GM19035 (cell line): ENCODE measurements around the gene SHISA6.

ENCODE experiments used
- ATAC-seq: cut with Tn5 transposase; IDR thresholded peaks from one replicate; pipeline ENCODE4 v1.9.1; 2021; ENCODE audit not compliant: unreplicated experiment

The SHISA6 gene

DNA sequence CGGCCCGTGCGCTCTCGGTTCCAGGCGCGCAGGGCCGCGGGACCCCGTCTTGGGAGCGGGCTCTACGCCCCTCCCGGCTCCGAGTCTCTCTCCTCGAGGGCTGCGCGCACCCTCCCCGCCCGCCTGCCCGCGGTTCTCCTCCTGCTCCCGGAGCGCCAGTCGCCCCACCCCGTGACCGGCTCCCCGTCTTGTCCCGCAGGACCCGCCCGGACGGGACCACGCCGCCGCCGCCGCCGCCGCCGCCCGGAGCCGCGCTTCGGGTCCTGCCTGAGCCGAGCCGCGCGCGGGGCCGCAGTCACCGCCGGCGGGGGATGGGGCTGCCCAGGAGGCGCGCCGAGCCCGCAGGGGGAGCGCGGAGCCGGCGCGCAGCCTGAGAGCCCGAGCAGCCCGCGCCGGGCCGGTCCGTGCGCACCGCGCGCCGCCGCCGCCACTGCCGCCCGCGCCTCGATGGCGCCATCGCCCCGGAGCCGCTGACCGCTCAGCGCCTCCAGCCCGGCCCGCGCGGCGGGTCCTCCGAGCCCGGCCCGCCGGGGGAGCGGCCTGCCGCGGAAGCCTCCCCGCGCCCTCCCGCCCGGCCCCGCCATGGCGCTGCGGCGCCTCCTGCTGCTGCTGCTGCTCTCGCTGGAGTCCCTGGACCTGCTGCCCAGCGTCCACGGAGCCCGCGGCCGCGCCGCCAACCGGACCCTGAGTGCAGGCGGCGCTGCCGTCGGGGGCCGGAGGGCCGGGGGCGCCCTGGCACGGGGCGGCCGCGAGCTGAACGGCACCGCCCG lies at the start of gene SHISA6:
Gene SHISA6, plus strand, starts transcription at position 373 of the 770 bp plus-strand sequence.
- ATAC-seq: no peak

DNA sequence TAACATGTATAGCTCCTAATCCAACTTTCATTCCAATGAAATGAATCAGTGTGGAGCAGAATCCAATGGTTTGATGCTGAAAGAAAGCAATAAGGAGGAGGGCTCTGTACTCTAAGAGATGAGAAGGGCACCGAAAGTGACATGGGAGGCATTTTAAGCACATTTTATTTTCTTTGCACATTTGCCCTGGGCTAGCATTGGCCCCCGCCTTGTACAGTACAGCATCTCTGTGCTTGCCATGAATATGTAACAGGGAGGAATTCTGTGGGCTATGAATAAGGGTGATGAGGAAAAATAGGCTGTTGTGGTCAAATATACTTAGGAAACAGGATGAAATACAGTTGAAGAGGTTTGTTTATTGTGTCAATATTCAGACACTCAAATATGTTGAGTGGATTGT lies 45.2 kb upstream of the SHISA6 start:
- no peak for ATAC-seq

DNA sequence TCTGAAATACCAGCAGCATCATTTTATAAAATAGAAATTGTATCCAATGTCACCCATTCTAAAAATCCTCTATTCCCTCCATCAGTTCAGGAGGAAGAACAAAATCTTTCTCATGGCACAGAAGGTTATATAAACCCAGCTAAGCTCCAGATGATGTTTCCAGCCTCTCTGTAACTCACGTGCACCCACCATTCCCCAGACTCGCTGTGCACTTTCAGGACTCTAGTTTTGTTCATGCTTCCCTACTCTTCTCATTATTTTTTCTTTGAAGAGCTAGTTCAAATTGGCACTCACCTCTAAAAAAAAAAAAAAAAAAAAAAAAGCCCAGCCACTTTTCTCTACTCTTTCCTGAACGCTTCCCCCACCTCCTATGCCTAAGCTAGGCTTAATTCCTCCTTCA lies 36.0 kb upstream of the SHISA6 start:
- ATAC-seq: no peak

DNA sequence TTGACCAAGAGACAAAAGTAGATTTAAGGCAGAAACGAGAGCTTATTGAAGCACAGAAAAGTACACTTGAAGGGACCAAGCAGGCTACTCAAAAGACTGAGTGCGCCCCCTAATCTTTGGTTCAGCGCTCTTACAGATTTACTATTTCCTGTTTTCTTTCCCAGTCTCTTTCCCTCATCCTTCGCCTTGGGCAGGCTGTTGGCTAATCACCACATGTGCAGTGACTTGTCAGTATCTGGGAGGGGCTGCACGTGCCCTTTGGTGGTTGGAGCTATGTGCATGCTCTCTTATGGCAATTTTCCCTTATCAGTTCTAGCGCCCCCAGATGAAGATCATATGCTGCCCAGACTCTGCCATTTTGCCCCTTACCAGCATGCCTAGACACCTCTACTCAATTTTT lies 35.4 kb upstream of the SHISA6 start:
- no peak for ATAC-seq

DNA sequence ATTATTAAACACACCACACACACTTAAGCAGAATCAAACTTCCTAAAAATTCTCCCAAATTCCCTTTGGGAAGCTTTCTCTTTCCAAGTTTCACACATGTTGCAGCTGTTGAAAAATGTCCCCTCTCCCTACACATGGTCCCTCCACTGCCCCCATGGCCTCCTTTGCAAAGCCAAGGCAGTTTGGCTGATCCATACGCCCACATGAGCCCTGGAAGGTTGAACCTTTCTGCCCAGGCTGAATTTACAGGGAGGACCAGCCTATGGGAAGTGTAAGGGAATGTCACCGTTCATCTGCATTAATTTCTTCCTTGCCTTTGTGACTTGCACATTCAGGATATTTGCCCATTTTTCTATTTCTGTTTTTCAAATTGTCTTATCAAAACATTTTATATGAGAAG lies 31.1 kb upstream of the SHISA6 start:
- no peak for ATAC-seq

DNA sequence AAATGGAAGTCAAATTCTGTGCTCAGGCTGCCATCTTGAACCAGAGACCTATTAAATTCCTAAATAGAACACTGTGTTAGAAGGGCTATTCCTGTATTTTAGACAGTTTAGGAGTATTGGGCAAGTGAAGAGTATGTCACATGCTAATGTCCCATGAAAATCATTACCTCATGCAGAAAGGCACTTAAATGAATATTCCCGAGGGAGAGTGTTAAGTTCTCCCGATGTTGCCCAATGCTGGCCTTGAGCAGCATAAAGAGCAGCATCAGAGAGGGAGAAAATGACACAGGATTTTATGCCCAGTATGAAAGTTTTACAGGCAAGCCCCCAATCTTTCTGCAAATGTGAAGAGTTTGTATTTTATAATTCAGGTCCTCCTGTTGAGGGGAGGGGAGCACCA lies 28.2 kb upstream of the SHISA6 start:
- ATAC-seq: no peak

DNA sequence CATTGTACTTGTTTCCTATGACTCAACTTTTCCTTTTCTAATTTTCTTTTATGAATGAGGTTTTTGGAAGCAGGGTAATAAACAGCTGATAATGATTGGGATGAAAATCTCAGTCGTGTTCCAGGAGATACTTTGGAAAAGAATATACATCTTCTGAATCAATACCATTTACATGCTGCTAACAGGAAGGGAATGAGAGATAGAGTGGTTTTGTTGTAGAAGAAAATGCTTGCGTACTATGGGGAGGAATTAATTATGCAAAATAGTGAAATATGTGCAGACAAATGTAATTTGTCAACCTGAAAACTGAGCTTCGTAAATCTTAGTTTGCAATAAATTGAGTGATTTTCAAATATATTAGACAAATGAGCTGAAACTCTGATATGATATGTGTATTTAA lies 24.0 kb upstream of the SHISA6 start:
- no peak for ATAC-seq

DNA sequence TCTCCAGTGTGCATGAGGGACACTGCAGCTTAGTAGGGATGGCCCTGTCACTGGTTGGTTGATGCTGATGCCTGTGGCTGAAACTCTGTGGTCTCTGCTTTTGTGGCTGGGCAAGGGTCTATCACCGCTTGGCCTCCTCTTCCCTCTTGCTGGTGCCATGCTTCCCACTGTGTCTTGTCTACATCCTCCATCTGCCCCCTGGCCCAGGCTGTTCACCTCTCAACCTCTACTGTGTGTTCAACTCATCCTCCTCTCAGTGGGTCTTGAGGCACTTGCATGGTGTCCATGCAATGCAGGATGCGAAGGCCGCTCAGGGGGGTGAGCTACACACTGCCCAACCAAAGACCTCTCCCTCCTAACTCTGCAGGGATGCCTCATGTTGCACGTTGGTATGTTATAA lies 19.8 kb upstream of the SHISA6 start:
- no peak for ATAC-seq

DNA sequence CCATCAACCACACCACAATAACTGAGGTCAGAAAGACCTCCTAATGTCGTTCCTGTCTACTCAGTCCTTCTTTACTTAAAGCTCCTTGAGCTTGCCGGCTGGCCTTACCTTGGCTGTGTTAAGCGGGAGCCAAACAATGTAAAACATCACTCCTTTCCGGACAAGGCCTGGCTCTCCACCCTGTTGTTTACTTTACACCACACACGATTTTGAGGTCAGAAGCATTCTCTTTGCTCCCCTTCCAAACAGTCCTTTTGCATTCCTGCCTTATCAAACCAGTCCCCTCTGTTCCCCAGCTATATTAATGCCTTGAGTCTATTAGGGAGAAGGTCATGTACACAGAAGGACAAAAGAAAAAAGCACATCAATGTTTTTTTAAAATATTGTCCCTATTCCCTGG lies 19.3 kb upstream of the SHISA6 start:
- no peak for ATAC-seq

DNA sequence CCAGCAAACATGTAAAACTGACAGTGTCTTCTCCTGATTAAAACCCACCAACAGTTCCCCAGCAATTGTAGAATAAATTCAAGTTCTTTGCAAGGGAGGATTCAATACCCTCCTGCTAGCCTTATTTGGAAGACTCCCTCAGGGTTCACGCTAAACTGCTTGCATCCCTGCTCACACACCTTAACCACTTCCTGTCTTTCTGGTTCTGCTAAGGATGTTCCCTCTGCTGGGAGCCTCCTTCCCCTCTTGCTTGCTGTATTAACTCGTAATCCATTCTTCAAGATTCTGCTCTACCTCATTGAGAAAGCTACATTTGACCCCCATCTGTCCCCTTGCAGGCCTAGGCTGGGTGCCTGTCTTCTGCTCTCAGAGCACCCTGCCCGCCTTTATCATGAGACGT lies 2.3 kb upstream of the SHISA6 start:
- ATAC-seq: no peak

DNA sequence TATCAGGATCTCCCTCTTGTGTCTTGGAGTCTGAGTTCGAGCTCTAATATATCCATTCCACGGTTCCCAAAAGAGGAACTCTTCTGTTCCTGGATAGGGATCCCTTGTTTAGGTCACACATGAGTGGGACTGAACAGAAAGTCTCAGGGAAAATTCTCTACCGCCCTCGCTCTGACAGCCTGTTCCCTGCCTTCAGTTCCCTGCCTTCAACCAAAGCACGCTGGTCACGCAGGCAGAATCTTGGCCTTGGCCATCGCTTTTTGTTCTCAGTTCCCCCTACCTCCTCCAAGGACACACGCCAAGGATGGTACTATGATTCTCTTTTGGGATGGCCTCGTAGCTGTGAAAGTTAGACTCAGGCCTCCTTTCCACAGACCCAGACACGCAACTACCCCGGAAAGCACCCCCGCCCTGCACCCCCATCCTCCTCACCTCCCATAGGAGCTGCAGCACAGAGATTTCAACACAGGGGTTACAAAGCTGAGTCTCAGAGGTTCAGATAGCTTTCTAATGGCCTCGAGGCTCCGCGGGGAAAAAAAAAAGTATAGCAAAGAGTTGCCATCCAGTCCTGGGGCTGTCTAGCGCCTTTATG lies 1.5 kb upstream of the SHISA6 start:
- ATAC-seq: no peak

DNA sequence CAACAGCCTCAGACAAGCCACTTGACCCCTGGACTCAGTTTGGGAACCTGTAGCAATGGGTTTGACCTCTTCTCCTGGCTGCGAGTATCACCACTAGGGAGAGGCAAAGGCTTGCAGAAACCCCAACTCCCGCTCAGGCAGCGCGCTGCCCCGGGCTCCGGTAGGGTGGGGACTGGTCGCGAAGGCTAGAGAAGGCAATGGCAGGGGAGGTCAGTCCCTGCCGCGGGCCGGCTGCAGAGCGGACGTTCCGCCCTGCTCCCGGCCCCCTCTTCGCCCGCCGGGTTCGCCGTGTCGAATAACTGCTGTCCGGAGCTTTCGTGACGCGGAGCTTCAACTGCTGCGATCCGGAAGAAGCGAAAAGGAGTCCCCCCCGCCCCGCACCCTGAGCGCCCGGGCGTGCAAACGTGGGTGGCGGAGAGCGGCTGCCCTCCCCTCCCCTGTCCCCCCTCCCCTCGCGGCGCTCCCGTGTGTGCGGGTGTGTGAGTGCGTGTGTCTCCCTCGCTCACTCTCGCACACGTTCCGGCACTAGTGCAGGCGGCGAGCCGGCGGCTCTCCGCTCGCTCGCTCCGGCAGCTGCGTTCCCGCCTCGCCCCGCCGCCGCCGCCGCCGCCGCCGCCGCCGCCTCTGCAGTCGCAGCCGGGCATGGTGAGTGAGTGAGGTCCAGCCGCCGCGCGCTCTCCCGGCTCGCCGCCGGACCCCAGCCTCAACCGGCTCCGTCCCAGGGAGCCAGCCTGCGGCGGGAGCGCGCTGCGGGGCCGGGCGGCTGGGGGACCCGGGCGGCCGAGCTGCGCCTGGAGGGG lies 772 bp upstream of the SHISA6 start:
- no peak for ATAC-seq

DNA sequence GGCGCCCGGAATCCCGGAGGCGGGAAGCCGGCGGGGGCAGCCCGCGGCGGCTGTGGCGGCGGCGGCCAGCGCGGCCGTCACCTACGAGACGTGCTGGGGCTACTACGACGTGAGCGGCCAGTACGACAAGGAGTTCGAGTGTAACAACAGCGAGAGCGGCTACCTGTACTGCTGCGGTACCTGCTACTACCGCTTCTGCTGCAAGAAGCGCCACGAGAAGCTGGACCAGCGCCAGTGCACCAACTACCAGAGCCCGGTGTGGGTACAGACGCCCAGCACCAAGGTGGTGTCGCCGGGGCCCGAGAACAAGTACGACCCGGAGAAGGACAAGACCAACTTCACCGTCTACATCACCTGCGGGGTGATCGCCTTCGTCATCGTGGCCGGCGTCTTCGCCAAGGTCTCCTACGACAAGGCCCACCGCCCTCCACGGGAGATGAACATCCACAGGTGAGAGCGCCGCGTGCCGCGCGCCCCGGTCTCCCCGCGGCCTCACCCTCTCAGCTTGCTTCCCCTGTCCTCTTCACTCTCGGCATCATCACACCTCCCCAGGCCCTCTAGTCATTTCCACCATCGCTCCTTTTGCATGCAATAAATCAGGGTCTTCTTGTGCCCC lies 706 bp downstream of the SHISA6 start:
- ATAC-seq: no peak

DNA sequence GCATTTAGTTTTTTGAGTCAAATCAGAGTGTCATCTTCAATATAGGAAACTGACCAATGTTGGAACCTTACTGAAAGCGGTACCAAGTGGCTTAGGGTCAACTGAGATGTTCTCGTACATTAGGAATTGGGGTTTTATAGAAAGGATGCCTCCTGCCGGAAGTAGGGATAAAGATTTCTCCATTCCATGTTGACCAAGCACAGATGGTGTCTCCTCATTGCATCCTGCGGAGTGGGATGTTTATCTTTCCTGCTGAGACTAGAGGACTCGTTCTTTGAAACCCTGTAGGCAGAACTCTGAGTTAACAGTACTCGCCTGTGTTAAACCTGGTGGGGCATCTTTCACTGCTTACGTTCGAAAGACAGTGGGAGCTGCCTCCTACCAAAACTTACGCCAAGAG lies 1.4 kb downstream of the SHISA6 start:
- no peak for ATAC-seq

DNA sequence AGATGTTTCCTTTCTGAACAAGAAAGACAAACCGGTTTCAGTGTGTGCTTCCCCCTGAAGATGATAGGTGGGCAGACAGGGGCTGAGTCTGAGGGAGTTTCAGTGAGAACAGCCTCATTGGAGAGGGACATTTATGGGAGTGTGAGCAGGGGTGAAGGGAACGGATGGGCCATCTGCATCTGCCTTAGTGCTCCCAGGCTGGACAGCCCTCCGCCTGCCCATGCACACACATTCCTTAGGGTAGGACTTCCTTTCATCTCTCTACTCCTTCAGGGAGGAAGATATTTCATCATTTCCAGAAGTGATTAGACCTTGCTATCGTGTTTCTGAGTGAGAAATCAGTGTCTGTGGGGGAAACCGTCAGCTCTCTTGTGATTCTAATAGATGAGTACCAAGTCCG lies 3.8 kb downstream of the SHISA6 start:
- ATAC-seq: no peak

DNA sequence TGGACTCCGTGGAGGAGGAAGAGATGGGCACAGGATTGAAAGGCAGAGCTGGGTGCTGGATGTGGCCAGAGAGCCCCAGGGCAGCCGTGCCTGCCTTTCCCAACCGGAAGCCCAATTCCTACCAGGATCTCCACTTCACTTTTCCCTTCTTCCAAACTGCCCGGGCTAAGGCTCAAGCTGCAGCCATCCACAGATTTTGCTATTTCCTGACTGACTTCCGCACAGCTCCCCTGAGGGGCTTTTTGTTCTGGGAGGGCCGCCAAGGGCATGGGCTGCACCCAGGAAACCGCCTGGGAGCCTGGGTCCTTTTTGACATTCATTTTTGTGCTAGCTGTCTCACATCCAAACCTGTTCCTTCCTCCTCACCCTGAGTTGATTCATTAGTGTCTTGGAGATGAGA lies 4.2 kb downstream of the SHISA6 start:
- no peak for ATAC-seq

DNA sequence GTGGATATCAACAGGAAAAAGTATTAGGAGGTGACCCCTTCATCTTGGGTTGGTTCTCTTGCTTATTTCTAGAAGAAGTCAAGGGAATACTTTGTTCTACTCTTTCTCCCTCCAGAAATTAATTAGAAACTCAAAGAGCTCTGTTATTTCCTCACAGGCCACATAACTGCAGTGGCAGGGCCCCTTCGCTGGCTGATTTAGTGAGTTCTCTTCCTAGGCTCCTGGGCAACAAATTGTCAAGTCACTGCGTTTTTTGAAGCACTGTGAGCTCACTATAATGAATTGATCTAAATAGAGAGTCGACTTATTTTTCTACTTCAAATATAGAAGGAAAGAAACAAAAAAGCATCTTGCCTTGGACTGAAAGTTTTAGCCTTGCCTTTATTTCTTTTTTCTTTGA lies 4.8 kb downstream of the SHISA6 start:
- ATAC-seq: no peak

DNA sequence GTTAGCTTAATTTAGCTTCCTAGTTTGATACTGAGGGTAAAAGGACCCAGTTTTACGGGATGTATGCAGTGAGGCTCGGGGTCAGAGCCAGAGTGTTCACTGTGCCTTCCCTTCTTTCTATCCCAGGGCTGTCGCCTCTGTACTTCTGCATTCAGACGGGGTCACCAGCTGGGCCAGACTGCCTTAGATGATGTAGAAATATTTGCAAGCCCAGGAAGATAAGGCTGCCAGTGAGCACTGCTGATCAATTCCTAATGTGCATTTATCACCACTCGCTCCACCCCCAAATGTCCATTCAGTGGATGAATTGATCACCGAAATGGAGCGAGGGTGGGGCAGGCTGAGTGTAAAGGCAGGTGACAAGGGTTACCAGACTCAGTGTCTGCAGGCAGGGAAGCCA lies 9.1 kb downstream of the SHISA6 start:
- ATAC-seq: no peak

DNA sequence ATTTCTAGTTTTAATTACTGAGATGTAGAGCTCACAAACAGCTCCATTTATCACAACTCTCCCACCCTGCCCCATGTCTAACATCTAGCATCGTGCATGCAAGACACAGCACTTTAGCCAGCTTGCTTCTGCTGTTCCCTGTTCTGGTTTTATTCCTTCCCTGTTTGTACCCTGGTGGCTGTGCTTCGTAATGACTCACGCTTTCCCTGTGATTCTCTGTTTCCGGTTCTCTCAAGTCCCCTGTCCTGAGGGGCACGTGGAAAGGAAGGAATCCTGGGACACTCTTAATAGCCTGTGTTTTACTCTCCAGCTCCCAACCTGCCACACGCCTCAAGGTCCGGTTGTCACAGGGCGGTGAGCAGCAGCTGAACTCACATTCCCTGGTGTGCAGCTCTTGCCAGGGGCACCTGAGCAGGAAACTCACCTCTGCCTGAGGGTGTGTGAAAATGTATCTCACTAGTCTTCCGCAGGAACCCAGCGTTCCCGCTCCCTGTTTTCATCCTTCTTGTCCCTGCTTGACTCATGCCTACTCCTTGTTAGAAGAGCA lies 10.6 kb downstream of the SHISA6 start:
- no peak for ATAC-seq

DNA sequence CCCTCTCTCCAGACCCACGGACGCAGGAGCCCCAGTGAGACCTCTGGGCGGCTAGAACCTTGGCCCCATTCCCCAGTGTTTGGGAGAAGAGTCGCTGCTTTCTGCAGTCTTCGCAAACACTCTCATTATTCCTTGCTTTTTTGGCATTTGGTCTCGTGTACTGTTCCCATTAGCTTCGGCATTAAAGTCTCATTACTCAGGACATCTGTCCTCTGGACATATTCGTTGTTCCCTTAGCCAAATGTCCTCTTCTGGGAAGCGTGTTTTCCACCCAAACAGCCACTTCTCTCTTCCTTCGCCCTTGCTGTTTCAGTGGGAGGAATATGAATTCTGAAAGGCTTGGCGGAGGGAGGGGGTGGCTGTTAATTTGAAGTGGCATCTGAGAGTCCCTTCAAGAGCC lies 11.1 kb downstream of the SHISA6 start:
- no peak for ATAC-seq

DNA sequence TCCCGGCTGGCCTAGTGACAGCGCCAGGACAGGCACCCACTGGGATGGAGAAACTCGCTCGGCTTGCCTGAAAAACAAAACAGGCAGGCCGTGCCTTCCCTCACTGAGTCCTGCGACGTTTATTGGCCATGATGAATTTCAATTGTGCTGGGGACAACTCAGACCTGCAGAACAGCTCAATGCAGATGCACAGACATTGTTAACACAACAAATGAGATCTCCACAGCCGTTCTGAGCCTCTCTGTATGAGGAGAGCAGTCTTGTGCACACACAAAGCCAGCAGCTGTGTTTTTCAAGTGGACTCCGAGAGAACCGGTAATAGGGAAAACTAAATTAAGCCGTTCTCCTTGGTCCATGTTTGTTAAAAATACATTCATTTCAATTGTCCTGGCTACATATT lies 15.9 kb downstream of the SHISA6 start:
- no peak for ATAC-seq
